Esophagus squamous epithelium (tissue), 5 donors: ENCODE results near the gene SERTAD1. TPM values are rescaled to one million over a fixed set of nuclear protein-coding genes. Genes with fewer than 3 reads are reported as not detected.
A peak's percentile ranks its signal among the peaks of the same experiment; 100 is the strongest.

ENCODE experiments used
- DNase-seq: peaks from one replicate; lab custom pipeline; 2025; lab: John Stamatoyannopoulos, UW
- H3K27ac ChIP-seq, 4 donors: fragments of 200-600 bp; sonication (generic); one replicate each; pipeline ENCODE4 v1.5.1; 2016 to 2019; ENCODE audit warnings: mild to moderate bottlenecking in 1 of 4
- H3K27me3 ChIP-seq, 4 donors: fragments of 200-600 bp; sonication (generic); 1 replicate in 3 of 4; 2 replicates in 1 of 4; pipeline versions ENCODE4 v1.5.1 to v1.6.0; 2017 to 2021; ENCODE audit warnings: antibody characterized with exemption in 1 of 4
- H3K36me3 ChIP-seq, 3 donors: fragments of 200-600 bp; sonication (generic); one replicate each; pipeline ENCODE4 v1.5.1; 2016 to 2019
- H3K4me1 ChIP-seq, 3 donors: fragments of 200-600 bp; sonication (generic); one replicate each; pipeline ENCODE4 v1.5.1; 2017 to 2019
- H3K4me3 ChIP-seq, 4 donors: fragments of 200-600 bp; sonication (generic); 1 replicate in 3 of 4; 2 replicates in 1 of 4; pipeline ENCODE4 v1.5.1; 2016 to 2019; ENCODE audit warnings: mild to moderate bottlenecking in 2 of 4, moderate library complexity in 1 of 4
- H3K9me3 ChIP-seq, 3 donors: fragments of 200-600 bp; sonication (generic); one replicate each; pipeline ENCODE4 v1.5.1; 2016 to 2019
- POLR2A ChIP-seq, 4 donors: fragments of 450-650 bp; IDR thresholded peaks; one replicate each; pipeline ENCODE4 v1.6.1; 2017; ENCODE audit warnings: antibody characterized with exemption in 4 of 4, mild to moderate bottlenecking in 4 of 4, moderate library complexity in 3 of 4
- WGBS, 2 donors: methylation state at CpG; one replicate each; pipeline ENCODE4 v1.1.5; 2018; 5-methylcytosine and 5-hydroxymethylcytosine counted together
- intact Hi-C: fragments of 100-400 bp; cut with DNase I; formaldehyde crosslinking; loops from one replicate; pipeline ENCODE4 v1.15.0; 2022
- total RNA-seq, 4 donors: library from RNA; depleted of rRNA; stranded (reverse); fragments of >200 nt; gene quantifications; one replicate each; pipeline ENCODE4 v1.1.0, GENCODE V29; 2016
- TF ChIP-seq, protein P1 (sequence below), 6 experiments: fragments of 450-650 bp in 4 of 6; fragments of 200-600 bp in 2 of 6; sonication (generic) in 2 of 6; IDR thresholded peaks; one replicate each; pipeline ENCODE4 v1.5.1; 2016 to 2019; ENCODE audit warnings: antibody characterized with exemption in 6 of 6, mild to moderate bottlenecking in 4 of 6, moderate library complexity in 4 of 6
- donor health status: DM: yes; HTN: yes; CAD: no.

Gene SERTAD1
- total RNA-seq, 4 donors from 2014 or later, result 10.2 to 24.9 (median 16.2) TPM

GRCh38 chr19:40414542-40415535 is 11.0 kb downstream of the SERTAD1 start:
- WGBS, 2 donors, result 68 to 78% methylated on average over 7 to 16 of the region's 21 CpGs
- no peak for DNase-seq
- Histone ChIP-seq H3K36me3 (no peaks in the 10 kb centered on the region), H3K9me3 (no peaks in the 10 kb centered on the region), H3K4me3 (no peak overlapping the region), H3K27me3 (peaks cover 0 to 9% (median 0%) of the 10 kb centered on the region in 4 donors), H3K4me1 (peaks cover 0 to 50% (median 12%) of the 10 kb centered on the region in 3 donors), H3K27ac (no peak overlapping the region)
- no peak for TF ChIP-seq POLR2A (IDR thresholded peaks at IDR 0.05)
- TF ChIP-seq, protein P1, sequence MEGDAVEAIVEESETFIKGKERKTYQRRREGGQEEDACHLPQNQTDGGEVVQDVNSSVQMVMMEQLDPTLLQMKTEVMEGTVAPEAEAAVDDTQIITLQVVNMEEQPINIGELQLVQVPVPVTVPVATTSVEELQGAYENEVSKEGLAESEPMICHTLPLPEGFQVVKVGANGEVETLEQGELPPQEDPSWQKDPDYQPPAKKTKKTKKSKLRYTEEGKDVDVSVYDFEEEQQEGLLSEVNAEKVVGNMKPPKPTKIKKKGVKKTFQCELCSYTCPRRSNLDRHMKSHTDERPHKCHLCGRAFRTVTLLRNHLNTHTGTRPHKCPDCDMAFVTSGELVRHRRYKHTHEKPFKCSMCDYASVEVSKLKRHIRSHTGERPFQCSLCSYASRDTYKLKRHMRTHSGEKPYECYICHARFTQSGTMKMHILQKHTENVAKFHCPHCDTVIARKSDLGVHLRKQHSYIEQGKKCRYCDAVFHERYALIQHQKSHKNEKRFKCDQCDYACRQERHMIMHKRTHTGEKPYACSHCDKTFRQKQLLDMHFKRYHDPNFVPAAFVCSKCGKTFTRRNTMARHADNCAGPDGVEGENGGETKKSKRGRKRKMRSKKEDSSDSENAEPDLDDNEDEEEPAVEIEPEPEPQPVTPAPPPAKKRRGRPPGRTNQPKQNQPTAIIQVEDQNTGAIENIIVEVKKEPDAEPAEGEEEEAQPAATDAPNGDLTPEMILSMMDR (IDR thresholded peaks at IDR 0.05), result no peak
- intact Hi-C loops, result no loop called here

DNA sequence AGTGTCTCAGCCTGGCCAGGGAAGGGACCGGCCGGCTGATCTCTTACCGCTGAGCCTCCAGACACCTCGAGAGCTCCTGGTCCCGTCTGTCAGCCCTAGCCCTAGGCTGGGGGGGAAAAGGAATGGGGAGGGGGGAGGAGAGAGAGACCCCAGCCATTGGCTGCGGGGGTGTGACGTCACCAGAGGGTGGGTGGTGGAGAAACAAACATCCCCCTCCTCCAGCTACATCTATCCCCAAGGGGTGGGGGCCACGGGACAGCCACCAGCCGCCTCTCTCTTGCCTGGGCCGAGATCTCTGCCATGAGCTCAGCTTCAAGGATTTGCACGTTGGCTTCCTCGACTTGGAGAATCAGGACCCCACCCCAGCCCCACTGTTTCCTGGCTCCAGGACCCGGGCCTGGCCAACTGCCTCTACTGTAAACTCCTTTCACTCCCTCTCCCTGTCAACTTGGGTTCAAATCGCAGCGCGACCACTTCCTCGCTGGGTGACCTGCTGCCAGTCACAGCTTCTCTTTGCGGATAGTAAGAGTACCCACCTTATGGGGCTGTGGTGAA is 12.4 kb downstream of the SERTAD1 start, which contains the start of gene PRX:
Gene PRX, minus strand, starts transcription at position 88 of the 555 bp plus-strand sequence. CDS start 5,446 bp downstream, outside the sequence.
- intact Hi-C loops, result no loop called here
- TF ChIP-seq, protein P1 (IDR thresholded peaks at IDR 0.05), result no peak
- TF ChIP-seq POLR2A (IDR thresholded peaks at IDR 0.05), result no peak
- WGBS, 2 donors, result 42 to 56% methylated on average over 10 to 16 of the region's 18 CpGs
- no peak for DNase-seq
- H3K27ac ChIP-seq, result peak within 1 kb of the TSS in 3 of 4 donors; percentile 33 to 76 (median 48)
- peaks cover 0 to 51% (median 12%) of the 10 kb centered on the region in 3 donors for H3K4me1 ChIP-seq
- no peak within 1 kb of the TSS for H3K4me3 ChIP-seq
- H3K9me3 ChIP-seq, result no peaks in the 10 kb centered on the region
- H3K36me3 ChIP-seq, result no peaks in the 10 kb centered on the region
- H3K27me3 ChIP-seq, result peaks cover 0 to 9% (median 0%) of the 10 kb centered on the region in 4 donors

DNA sequence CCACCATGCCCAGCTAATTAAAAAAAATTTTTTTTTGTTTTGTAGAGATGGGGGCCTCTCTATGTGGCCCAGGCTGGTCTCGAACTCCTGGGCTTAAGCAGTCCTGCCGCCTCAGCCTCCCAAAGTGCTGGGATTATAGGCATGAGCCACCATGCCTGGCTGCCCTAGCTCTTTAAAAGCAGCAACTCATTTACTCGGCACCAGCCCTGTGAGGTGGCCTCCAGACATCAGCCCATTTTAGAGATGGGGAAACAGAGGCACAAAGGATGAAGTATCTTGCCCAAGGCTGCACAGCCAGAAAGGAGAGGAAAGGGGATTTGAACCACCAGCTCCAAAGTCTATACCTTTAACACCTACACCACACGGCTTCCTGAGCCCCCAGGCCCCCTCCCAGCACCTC is 12.9 kb downstream of the SERTAD1 start:
- TF ChIP-seq POLR2A (IDR thresholded peaks at IDR 0.05), result no peak
- TF ChIP-seq, protein P1 (IDR thresholded peaks at IDR 0.05), result no peak
- peaks cover 0 to 9% (median 0%) of the 10 kb centered on the region in 4 donors for H3K27me3 ChIP-seq
- no peaks in the 10 kb centered on the region for H3K9me3 ChIP-seq
- H3K36me3 ChIP-seq, result no peaks in the 10 kb centered on the region
- peaks cover 0 to 56% (median 12%) of the 10 kb centered on the region in 3 donors for H3K4me1 ChIP-seq
- 38 to 88% methylated on average over 2 to 4 of the region's 4 CpGs for WGBS, 2 donors
- no peak overlapping the region for H3K4me3 ChIP-seq
- intact Hi-C loops, result no loop called here
- H3K27ac ChIP-seq, result peak overlapping the region in 1 of 4 donors; percentile 33
- no peak for DNase-seq

DNA sequence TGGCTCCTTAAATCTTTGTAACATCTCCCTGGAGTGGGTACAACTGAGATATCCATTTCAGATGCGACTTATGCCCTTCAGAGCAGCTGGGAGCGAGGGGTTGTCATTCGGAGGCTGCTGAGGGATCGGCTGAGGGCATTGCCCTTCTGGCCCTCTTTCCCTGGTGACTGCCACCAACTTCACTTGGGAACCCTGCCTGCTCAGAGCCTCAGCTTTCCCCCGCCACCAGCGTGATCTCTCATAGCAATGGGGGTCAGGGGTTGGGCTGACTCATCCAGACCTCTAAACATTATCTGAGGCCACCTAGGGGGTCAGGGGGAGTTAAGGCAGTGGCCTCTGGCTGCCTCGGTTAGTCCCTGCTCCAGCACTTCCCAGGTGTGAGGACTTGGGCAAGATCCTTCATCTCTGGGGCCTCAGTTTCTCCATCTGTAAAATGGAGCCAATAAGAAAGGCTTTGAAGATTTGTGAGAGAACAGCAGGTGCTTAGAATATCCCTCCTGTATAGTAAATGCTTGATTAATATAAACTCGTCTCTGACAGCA is 13.8 kb downstream of the SERTAD1 start:
- TF ChIP-seq, protein P1 (IDR thresholded peaks at IDR 0.05), result no peak
- no peak for TF ChIP-seq POLR2A (IDR thresholded peaks at IDR 0.05)
- H3K9me3 ChIP-seq, result no peaks in the 10 kb centered on the region
- DNase-seq, result no peak
- intact Hi-C loops, result no loop called here
- WGBS, 2 donors, result 67 to 75% methylated on average over 3 to 4 of the region's 8 CpGs
- H3K36me3 ChIP-seq, result no peaks in the 10 kb centered on the region
- H3K27me3 ChIP-seq, result peaks cover 0 to 9% (median 0%) of the 10 kb centered on the region in 4 donors
- H3K4me1 ChIP-seq, result peaks cover 0 to 50% (median 12%) of the 10 kb centered on the region in 3 donors
- H3K4me3 ChIP-seq, result no peak overlapping the region
- peak overlapping the region in 3 of 4 donors; percentile 48 to 76 (median 51) for H3K27ac ChIP-seq
